GM21619 (cell line): ENCODE data around the gene GPR139.

Experiments used
- ATAC-seq: cut with Tn5 transposase; IDR thresholded peaks from one replicate; pipeline ENCODE4 v1.9.1; 2021; ENCODE audit not compliant: unreplicated experiment

GPR139 gene

DNA sequence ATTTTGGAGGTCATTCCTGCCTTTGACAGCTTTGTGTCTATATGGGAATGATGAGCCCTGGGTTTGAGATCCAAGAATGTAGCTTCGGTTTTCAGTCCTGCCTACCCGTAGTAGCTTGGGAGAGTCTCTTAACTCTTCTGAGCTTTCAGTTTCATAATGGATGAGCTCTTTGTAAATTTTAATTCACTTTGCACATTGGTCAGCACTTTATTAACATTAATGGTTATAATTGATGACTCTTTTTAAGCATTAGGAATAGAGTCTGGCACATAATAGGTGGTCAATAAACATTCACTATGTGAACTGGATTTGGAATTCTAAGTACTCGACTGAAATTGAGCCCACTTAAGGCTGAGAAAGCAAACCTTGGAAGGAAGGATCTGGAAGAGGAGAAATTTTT is 17.3 kb downstream of the GPR139 start:
- no peak for ATAC-seq

DNA sequence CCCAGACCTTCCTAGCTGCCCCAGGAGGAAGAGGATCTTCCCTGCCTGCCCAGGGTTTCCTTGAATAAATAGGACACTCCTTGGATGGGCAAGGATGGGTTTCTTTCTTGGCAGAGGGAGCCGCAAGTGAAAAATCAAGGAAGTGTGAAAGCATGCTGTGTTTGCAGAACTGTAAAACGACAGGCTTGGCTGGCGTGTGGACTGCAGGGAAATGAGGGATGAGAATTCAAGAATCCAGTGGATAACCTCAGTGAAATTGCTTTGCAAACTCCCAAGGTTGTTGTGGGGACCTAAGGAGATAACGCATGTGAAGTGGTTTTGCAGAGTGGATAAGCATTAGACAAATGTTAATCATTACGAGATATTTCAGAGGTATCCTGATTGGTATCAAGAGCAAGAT is 20.4 kb downstream of the GPR139 start:
- ATAC-seq = no peak

GRCh38 chr16:20051611-20052010 is 22.1 kb downstream of the GPR139 start:
- no peak for ATAC-seq

DNA sequence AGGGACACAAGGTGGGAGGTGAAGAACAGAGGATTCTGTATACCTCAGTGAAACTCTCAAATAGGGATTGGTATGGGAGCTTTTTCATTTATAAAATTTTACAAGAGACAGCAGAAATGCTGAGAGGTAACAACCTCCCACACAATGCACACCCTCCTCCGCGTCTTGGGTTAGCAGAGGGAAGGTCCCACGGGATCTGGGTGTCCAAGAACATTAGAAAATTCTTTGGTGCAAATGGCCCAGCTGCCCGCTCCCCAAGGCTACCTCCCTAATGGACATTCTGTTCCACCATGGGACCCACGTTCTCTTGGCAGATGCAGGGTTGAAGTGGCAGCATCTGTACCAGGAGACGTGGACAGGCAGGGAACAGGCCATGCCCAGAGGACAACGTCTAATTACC is 22.5 kb downstream of the GPR139 start:
- ATAC-seq = no peak

GRCh38 chr16:20049831-20050230 is 23.9 kb downstream of the GPR139 start:
- ATAC-seq = no peak

GRCh38 chr16:20045886-20046285 is 27.8 kb downstream of the GPR139 start:
- no peak for ATAC-seq

GRCh38 chr16:20042848-20043247 is 30.8 kb downstream of the GPR139 start:
- ATAC-seq = no peak

GRCh38 chr16:20041924-20042596 is 31.6 kb downstream of the GPR139 start:
- ATAC-seq = no peak

GRCh38 chr16:20040011-20040410 is 33.7 kb downstream of the GPR139 start:
- ATAC-seq = no peak

DNA sequence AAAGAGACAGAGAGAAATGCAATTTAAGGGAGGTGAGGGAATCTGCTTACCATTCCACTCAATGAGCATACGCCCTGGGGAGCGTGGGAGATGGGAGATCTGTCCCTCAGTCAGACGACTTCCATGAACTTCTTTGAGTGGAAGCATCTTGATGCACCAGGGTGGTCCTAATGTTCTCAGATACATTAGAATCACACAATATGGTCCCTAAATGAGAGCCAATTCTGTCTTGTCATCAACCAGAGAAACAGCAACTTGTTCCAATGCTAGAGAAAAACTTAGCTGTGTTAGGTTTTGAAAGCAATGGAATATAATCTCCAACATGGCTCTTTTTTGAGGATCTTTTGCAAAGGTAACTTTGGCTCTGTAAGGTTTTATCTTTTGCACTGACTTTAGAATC is 44.1 kb downstream of the GPR139 start:
- no peak for ATAC-seq

- no peak for ATAC-seq
These were observed 47.2 kb downstream of the GPR139 start for GRCh38 chr16:20026361-20027072.

GRCh38 chr16:20023190-20023589 is 50.5 kb downstream of the GPR139 start:
- no peak for ATAC-seq

GRCh38 chr16:20020976-20021375 is 52.7 kb downstream of the GPR139 start:
- ATAC-seq = no peak

DNA sequence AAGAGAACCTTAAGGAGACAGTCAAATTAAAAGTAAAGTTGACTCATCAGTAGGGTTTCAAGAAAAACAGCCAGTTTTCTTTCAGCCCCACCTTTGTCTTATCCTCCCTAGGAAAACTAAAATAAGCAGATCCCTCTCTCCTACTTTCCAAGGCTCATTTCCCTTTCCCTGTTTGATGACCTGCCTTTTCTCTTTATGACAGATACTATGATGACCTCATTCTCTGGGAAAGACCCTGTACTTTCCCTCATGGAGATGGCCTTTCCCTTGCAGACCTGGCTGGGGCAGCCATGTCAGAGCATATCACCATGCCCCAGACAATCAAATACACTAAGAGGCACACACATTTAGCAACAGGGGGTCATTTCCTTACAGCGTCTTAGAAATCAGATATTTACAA is 53.6 kb downstream of the GPR139 start:
- no peak for ATAC-seq

GRCh38 chr16:20016234-20016633 is 57.5 kb downstream of the GPR139 start:
- ATAC-seq = no peak

GRCh38 chr16:20004931-20005330 is 68.8 kb downstream of the GPR139 start:
- ATAC-seq = no peak

DNA sequence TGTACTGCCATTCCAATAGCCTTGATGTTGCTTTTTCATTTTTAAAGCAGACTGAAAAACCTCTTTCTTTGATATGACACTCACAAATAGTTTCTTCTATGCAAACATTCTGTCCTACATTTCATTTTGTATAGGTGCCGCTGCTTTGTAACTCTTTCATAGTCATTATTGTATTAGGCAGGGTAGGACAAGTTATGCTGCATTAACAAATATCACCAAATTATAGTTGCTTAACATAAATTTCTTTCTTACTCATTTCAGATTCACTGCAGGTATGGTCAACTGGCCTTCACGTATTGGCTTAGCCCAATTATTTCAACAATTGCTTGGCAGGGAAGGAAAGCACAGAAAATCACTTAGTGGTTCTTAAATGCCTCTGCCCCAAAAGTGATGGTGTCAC is 70.8 kb downstream of the GPR139 start:
- no peak for ATAC-seq

GRCh38 chr16:20001856-20002707 is 71.6 kb downstream of the GPR139 start:
- no peak for ATAC-seq

DNA sequence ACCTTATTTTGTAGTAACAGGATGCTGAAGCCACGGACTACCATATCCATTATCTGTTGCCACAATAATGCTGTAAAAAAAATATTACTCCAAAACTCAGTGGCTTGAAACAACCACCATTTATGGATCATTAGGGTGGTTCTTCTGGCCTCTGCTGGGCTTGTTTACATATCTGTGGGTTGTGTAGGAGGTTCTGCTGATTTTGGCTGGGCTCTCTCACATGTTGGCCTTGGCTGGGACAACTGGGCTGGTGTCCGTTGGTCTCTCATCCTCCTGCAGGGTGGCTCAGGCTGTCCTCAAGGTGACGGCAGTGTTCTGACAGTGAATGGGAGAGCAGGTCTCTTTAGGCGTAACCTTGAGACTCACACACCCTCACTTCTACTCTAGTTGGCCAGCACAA is 76.0 kb downstream of the GPR139 start:
- no peak for ATAC-seq

- no peak for ATAC-seq
These were observed 76.4 kb downstream of the GPR139 start for GRCh38 chr16:19997264-19997663.

- no peak for ATAC-seq
These were observed 79.1 kb downstream of the GPR139 start for GRCh38 chr16:19994466-19995170.
